ENCODE measurements around the gene OR52L1. TPM values are rescaled to one million over a fixed set of nuclear protein-coding genes. Genes with fewer than 3 reads are reported as not detected.

Gene OR52L1
- total and polyA plus RNA-seq, 2 of the 8 experiments (the other 6 are each of a cell fraction or from before 2014, with no cell fraction given) = 0.24 TPM; not detected in 1

DNA sequence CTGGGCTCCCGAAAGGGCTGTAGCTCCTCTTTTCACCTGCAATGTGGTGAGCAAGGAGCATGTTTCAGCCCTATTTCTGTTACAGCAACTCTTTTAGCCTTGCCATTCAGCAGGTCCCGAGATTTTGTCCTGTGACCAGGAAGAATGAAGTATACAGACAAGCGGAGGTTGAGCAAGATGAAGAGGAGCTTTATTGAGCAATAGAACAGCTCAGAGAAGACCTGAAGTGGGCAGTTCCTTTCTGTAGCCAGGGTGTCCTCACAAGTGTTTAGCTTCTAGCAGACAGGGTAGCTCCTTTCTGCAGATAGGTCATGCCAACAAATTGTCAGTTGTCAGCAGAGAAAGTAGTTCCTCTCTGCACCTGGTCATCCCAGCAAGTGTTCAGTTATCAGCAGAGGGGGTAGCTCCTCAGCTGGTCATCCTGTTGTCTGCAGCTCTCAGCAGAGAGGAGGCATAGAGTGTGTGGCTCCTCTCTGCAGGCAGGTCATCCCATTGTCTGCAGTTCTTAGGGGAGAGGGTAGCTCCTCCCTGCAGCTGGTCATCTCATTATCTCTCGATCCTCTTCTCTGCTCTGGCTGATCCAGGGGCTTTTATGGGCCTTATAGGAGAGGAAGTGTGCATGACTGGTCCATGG is 25.4 kb upstream of the OR52L1 start (continued):
- TF ChIP-seq CHD7 (IDR thresholded peaks at IDR 0.05; ENCODE audit: insufficient replicate concordance, low read length) = no peak
- TF ChIP-seq JUND (IDR thresholded peaks at IDR 0.05; ENCODE audit: low read length) = no peak
- no peak for TF ChIP-seq SUZ12 (IDR thresholded peaks at IDR 0.05; ENCODE audit: low read length)
- no peak for TF ChIP-seq SIX5 (IDR thresholded peaks at IDR 0.05; ENCODE audit: low read depth, low read length)

All from H1 (cell line).